Ramos (cell line): Measurements from ENCODE around the gene ZNRD2.
"Not testable (repeated sequence)": the region's sequence is repeated elsewhere in the genome, so short reads cannot be mapped to it uniquely, and the experiment has no call there.

ENCODE experiments used
- in situ Hi-C: fragments of 300-500 bp; cut with MboI; formaldehyde crosslinking; loops from one replicate; pipeline ENCODE4 v1.14.3; 2022; ENCODE audit warnings: low sequenced_read_pairs; ENCODE audit not compliant: unreplicated experiment

The ZNRD2 gene

DNA sequence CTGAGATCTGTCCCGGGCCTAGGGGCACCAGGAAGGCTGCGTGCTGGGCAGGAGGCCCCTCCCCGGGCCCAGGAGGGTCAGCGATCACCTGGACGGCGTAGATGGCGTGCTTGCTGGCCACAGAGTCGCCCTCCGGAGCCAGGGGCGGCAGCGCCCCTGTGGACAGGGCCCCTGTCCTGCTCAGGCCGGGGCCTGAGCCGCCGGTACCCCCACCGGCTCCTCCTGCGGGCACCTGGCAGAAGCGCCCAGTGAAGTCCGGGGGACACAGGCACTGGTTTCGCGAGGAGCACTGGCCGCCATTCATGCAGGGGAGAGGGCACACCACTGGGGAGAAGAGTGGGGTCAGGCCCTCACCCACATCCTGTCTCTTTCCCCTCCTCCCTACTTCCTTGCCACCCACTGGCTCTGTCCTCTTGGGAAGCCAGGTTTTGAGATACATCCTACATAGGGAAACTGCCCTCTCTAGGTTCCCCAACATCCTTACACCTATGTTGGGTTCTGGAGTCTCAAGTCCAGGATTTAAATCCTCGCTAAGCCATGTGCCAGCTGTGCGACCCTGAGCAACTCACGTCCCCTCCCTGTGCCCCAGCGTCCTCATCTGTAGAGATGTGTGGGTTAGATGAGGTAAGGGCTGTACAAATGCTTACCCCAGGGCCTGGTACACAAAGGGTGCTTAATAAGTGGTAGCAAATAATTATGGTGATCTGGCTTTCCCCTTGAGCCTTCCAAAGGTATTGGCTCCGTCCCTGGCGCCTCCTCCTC is 16.0 kb upstream of the ZNRD2 start:
- in situ Hi-C loops, result no loop called here

DNA sequence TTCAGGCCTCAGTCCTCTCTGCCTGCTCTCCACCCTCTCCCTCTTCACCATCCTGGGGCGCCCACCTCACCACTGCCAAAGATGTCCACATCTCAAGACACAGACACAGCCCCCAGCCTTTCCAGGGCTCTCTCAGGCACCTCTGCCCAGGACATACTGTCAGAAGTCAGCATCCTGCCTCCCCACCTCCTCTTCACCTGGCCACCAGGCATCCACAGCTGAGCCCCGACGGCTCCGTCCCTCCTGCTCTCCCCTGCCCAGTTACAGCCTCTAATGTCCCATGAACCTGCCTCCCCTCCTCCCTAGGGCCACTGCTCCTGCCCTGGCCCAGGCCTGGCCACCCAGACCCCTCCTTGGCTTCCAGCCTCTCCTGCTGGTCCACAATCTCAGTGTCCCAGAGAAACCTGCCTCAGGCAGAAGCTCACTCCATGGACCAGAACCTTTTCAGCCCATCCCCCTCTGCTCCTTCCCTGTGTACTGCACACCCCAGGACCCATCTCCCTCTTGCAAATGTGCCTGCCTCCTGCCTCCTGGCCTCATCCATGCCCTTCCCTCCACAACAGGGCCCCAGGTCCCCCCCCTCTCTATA is 15.3 kb upstream of the ZNRD2 start:
- in situ Hi-C loops, result no loop called here

DNA sequence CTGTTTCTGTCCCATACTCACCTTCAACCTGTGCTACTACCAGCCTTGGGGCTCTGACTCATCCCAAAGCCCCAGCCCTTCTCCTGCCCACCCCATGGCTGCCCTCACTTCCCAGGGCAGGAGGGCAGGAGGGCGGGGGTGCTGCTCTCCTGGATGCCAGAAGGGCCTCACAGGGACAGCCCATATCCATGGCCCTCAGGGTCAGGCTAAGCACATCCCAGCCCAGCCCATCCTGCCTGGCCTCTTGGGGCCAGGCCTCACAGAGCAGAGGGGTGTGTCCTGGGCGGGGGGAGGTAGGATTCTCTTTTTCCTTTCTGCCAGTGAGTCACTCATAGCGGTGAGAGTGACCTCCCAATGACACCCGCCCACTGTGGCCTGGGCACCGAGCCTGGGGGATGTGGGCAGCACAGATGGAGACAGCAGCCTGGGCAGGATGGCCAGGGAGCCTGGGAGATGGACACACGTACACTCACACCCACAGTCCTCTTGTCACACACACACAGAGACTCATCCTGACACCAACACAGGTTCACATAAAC is 14.5 kb upstream of the ZNRD2 start:
- in situ Hi-C loops, result no loop called here

DNA sequence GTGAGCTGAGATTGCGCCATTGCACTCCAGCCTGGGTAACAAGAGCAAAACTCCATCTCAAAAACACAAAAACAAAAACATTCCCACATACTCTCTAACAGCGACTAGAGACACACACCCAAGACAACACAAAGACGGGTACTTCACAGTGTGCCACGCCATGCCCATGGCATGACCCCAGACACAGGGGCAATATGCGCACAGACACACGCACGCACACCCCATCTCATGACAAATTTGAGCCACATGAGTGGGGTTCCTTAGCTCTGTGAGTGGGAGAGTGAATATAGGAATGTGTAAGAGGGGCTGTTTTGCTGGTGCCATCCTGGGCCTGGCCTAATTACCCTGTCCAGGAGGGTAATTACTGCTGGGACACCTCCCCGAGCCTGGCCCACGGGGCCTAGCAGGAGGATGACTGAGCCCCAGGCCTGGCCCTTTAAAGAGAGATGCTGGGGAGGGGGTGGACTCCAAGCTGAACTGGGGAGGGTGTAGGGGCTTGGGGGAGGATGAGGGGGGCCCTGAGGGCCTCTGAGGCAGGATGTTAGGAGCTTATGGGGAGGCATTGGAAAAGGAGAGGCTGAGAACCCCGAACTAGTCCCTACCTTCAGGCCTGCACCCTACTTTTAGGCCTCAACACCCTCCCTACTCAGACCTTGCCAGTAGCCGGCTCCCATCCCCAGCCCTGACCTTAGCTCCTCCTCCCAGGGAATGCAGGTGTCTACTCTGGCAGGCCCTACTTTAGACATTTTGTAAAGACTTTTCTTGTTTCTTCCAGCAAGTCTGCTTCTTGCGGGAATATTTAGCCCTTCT is 13.6 kb upstream of the ZNRD2 start:
- in situ Hi-C loops, result no loop called here

DNA sequence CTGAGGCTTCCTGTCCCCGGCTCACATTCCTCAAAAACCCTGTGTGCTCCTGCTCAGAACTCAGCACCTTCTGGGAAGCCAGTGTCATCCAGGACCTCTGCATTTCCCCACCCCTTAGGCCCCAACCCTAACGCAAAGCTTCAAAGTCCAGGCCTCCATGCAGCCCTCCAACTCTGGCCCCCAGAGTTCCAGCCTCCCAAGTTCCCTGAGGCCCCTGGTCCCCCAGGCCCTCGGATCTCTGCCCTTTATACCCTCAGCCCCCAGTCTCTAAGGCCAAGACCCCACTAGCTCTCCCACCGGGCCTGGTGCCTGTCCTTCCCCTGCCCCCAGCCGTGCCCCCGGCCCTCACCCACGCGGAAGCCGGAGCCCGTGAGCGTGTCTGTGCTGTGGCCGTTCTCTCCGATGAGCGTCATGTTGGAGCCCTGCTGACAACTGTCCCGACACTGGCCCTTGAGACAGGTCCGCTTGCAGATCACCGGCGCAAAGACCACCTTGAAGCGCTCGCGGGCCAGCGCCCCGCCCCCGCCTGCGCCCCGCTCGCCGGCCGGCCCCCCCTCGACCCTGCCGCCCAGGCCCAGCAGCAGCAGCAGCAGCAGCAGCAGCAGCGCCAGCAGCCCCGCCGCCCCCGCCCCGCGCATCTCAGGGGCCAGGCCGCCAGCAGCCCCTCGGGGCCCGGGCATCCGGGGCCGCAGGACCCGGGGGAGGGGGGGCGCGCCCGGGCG is 12.8 kb upstream of the ZNRD2 start:
- in situ Hi-C loops, result no loop called here

DNA sequence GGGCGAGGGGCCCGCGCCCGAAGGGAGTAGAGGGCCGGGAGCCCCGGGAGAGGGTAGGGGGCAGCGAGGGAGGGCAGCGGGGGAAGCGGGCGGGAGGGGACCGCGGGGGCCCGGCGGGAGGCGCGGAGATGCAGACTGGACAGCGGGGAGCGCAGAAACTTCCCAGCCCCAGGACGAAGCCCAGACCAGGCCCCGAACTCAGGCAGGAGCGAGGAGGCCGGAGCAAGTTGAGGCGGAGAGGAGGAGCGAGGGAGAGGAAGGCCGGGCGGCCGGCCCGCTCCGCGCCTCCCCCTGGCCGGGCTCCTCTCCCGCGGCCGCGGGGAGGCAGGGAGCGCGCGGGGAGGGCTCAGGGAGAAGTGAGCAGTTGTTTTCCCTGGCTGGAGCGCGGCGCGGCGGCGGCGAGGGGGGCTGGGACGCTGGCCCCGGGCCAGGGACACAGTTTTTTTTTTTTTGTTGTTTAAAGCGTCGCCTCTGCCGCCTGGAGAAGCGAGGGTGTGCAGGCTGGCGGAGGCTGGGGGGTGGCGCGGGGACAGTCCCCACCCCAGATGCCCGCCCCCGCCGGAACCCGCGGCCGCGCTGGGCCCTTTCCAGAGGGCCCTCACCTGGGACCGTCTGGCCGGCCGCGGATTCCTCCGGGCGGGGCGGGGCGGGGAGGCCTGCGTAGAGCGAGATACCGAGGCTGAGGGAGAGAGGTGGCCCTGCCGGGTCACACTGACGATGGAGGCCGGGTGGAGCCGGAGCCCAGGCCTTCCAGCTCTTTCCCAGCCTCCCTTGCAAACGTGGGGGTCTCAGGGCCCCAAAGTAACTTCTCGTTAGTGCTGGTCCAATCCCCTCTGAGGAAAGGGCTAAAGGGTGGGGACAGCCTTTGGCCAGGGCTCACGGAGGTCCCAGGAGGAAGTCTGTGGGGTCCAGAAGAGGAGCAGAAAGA is 12.0 kb upstream of the ZNRD2 start, which contains the start of gene LTBP3:
LTBP3 (minus strand) TSS at position 358 of the 928 bp plus-strand sequence. CDS start 400 bp downstream, outside the sequence.
- in situ Hi-C loops, result no loop called here

DNA sequence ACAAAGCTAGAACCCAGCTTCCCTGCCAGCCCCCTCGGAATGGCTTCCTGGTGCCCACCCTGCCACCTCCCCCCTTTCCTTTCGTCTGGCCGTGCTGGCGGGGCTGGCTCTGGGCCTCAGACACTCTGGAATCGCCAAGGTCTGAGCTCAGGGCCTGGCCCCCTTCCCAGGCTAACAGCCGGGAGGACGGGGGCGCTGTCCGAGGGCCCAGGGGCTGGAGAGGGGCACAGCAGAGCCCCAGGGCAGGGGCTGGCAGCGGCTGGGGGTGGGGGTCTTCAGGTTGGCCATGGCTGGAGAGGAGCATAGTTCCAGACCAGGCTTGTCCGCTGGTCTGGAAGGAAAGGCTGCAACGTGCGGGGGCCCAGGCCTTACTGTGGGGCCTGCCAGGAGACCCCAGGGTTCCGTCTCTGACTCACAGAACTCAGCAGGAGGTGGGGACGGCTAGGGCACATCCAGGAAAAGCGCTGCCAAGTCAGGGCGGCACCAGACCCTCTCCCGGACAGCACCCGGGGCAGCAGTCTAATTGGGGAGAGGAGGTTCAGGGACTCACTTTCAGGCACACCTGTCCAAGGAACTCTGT is 11.3 kb upstream of the ZNRD2 start:
- in situ Hi-C loops, result no loop called here

DNA sequence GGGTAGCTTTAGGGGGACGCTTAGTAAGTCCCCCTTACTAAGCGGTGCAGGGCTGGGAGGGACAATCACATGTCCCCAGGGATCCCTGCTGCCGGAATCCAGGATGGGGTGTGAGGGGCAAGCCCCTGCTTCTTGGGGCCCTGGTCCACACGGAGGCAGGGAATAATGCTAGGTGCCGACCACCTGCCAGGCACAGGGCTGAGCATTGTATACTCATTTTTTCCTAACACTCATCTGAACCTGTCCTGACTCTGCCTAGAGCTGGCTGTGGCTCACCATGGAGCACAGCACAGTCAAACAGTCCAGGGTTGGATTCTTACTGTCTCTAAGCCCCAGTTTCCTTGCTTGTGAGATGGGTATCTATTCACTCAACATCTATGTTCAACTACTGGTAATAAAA is 10.7 kb upstream of the ZNRD2 start:
- in situ Hi-C loops, result no loop called here

DNA sequence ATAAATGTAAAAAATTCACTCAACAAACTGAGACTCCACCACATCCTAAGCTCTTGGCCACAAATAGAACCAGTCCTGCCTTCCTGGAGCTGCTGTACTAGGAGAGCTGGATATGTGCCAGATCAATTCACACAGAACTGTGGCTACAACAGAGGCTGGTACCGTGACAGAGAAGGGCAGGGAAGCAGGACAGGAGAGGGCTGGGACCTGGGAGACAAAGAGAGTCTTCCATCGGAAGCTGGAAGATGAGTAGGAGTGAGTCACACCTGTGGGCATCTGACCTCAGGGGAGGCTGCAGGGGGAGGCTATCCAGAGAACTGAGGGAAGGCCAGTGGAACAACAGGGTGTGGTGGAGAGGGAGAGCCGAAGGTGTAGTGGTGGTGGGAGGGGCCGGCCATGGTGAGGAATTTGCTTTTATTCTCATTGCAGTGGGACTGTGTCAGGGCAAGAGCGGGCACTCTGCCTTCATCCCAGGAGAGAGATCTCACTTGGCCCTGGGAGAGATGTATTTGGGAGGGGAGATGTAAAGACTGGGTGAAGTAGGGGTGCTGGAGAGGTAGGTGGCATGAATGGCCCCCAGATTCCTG is 10.2 kb upstream of the ZNRD2 start:
- in situ Hi-C loops, result no loop called here

DNA sequence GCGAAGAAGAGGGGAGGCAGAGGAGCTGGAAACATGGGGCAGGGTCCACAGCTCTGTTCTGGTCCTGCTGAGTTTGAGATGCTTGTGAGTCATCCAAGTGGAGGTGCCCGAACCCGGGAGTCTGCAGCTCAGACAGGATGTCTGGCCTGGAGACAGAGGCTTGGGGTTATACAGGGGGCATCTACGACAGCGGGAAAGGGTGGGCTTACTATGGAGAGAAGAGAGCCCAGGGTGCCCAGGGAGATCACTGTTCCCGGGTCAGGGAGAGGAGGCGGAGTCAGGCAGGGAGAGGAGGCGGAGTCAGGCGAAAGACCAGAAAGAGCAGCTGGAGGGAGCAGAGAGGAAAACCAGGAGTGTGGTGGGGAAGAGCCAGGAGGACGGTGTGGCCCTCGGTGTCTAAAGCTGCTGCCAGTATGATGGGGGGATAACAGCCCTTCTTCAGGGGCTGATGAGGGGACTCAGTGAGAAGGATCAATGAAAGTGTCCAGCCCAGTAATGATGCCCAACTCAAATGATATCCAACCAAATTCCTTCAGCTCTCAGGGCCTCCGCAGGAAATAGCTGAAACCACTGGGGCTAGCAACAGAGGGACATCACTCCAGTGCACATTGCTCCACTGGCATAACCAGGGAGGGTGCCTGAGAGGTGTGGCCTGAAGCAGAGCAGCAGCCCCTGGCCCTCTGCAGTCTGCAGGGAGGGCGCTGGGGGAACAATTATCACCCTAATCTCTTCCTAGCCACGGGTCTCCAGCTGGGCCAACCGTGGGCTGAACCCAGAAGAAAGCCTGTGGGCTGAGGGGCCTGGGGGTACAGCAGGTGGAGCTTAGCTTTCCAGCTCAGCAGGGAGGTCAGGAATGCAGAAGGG is 9.5 kb upstream of the ZNRD2 start:
- in situ Hi-C loops, result no loop called here

DNA sequence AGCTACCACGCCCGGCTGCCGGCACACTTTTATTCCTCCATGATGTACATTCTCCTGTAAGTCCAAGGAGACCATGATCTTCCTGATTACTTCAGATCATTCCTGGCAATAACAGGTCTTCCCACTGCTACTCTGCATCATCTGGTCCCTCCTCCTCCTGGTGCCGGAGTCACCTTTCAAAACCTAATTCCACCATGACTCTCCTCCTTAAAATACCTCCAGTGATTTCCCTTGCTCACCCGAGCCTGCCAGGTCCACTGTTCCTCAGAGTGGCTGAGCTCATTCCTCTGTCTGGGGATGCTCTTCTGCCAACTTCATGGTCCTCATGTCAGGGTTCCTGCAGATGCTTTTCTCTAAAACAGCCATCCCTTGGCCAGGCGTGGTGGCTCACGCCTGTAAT is 8.3 kb upstream of the ZNRD2 start:
- in situ Hi-C loops, result no loop called here

DNA sequence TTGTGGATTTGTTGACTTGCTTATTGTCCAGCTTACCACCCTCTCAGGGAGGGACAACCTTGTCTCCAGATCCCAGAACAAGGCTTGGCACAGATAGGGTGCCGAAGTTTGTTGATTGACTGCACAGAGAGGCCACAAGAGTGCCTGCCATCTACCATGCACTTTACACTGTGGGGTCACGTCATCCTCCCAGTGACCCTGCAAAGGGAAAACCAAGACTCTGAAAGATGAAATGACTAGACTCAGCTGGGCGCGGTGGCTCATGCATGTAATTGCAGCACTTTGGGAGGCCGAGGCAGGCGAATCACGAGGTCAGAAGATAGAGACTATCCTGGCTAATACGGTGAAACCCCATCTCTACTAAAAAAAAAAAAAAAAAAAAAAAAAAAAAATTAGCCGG is 7.5 kb upstream of the ZNRD2 start:
- in situ Hi-C loops, result no loop called here

DNA sequence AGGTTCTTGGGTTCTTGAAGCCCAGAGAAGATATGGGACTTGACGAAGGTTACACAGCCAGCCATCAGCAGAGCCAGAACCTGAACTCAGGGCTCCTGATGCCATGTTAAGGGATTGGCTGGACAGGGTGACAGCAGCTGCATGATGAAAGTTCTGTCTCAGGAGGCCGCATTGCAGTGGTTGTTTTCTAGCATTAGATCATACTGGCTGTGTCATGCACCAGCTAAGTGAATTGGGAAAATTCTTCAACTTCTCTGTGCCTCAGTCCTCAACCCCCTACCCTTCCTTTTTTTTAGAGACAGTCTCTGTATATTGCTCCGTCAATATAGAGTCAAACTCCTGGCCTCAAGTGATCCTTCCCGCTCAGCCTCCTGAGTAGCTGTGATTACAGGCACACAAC is 6.7 kb upstream of the ZNRD2 start:
- in situ Hi-C loops, result no loop called here

DNA sequence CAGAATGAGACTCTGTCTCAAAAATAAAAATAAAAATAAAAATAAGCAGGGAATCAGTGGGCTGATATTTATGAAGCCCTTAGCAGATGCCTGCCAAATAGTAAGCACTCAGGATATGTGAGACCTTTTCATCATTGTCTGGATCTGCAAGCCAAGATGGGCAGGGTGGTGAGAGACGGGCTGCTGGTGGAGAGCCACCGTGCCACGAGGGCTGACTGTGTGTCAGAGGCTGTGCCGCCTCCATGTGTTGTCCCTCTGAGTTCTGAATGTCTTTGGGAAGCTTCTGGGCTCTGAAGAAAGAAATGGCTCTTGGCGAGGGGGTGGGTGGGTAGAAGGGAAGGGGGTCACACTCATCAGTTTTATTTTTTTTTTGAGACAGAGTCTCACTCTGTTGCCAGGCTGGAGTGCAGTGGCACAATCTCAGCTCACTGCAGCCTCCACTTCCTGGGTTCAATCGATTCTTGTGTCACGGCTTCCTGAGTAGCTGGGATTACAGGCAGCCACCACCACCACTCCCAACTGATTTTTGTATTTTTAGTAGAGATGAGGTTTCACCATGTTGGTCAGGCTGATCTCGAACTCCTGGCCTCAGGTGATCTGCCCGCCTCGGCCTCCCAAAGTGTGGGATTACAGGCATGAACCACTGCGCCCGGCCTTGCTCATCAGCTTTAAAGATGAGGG is 5.3 kb upstream of the ZNRD2 start:
- in situ Hi-C loops, result not testable (repeated sequence)

DNA sequence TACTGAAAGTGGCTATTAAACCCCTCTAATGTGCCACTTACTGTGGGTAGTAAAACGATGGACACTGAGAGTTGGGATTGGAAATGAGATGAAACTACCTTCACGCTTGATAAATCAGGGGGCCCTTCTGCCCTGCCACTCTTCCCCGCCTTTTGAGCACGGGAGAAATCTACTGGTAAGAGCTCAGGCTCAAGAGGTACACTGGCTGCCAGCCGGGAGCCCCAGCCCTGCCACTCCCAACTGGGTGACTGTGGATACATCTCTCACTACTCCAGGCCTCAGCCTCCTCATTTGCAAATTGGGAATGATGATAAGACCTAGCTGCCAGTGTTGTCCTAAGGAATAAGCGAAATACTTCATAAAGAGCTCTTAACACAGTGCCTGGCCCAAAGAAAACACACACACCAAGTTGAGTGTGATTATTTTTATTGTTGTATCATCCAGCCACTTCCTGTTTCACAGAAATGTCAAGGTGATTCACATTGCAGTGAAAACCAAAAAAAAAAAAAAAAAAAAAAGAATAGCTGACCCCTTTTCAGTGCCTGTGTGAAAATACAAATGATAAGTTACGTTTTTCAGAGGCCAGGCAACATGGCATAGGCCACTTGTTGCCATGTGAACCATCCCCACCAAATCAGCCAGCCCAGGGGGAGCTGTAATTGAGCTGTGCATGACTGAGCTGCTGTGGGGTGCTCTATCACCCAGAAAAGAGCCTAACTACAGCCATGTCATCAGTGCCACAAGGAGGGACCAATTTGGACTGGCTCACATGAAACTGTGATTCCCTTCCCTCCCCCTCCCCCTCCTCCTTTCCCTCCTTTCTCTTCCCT is 4.4 kb upstream of the ZNRD2 start:
- in situ Hi-C loops, result no loop called here
